Trophoblast cell (in vitro differentiated cells and primary cell): ENCODE results near the gene UGT1A6.

Experiments
- DNase-seq, 2 donors: peaks; one replicate each; pipeline ENCODE4 v3.0.0-alpha.2; 2016
- H2AFZ ChIP-seq: 2 replicates; pipeline ENCODE4 v1.6.1; 2013; ENCODE audit warnings: low read length, moderate library complexity, mild to moderate bottlenecking; ENCODE audit not compliant: insufficient read depth, poor library complexity
- H2AK5ac ChIP-seq: 2 replicates; pipeline ENCODE4 v1.6.1; 2013; ENCODE audit warnings: mild to moderate bottlenecking, low read length
- H2BK120ac ChIP-seq: 2 replicates; pipeline ENCODE4 v1.6.1; 2013; ENCODE audit warnings: low read length, mild to moderate bottlenecking, moderate library complexity; ENCODE audit not compliant: insufficient read depth, poor library complexity
- H2BK12ac ChIP-seq: 2 replicates; pipeline ENCODE4 v1.6.1; 2013; ENCODE audit warnings: mild to moderate bottlenecking, low read length, moderate library complexity
- H2BK5ac ChIP-seq: 2 replicates; pipeline ENCODE4 v1.6.1; 2013; ENCODE audit warnings: low read length, low read depth, moderate library complexity, mild to moderate bottlenecking; ENCODE audit not compliant: poor library complexity
- H3K14ac ChIP-seq: 2 replicates; pipeline ENCODE4 v1.6.1; 2013; ENCODE audit warnings: mild to moderate bottlenecking, low read length
- H3K18ac ChIP-seq: 2 replicates; pipeline ENCODE4 v1.6.1; 2013; ENCODE audit warnings: mild to moderate bottlenecking, low read length
- H3K23ac ChIP-seq: 2 replicates; pipeline ENCODE4 v1.6.1; 2013; ENCODE audit warnings: low read length
- H3K27ac ChIP-seq: 2 replicates; pipeline ENCODE4 v1.5.1; 2013; ENCODE audit warnings: low read depth, mild to moderate bottlenecking, inconsistent platforms, low read length, moderate library complexity
- H3K27me3 ChIP-seq: 2 replicates; pipeline ENCODE4 v1.6.1; 2013; ENCODE audit warnings: inconsistent platforms, mild to moderate bottlenecking, low read length, moderate library complexity; ENCODE audit not compliant: insufficient read depth
- H3K36me3 ChIP-seq, 2 experiments: 1 replicate in 1 of 2; 2 replicates in 1 of 2; pipeline ENCODE4 v1.6.1; 2013; ENCODE audit warnings: low read length in 2 of 2, mild to moderate bottlenecking in 2 of 2, moderate library complexity in 1 of 2; ENCODE audit not compliant: insufficient read depth in 2 of 2, control insufficient read depth in 1 of 2
- H3K4ac ChIP-seq: 2 replicates; pipeline ENCODE4 v1.6.1; 2013; ENCODE audit warnings: low read depth, mild to moderate bottlenecking, low read length, moderate library complexity
- H3K4me1 ChIP-seq, 2 experiments: 1 replicate in 1 of 2; 2 replicates in 1 of 2; pipeline ENCODE4 v1.6.1; 2013; ENCODE audit warnings: low read length in 2 of 2, mild to moderate bottlenecking in 2 of 2, moderate library complexity in 1 of 2; ENCODE audit not compliant: insufficient read depth in 2 of 2, control insufficient read depth in 1 of 2
- H3K4me2 ChIP-seq: 2 replicates; pipeline ENCODE4 v1.6.1; 2013; ENCODE audit warnings: inconsistent platforms, mild to moderate bottlenecking, low read length, moderate library complexity
- H3K4me3 ChIP-seq: 2 replicates; pipeline ENCODE4 v1.5.1; 2013; ENCODE audit warnings: mild to moderate bottlenecking, low read depth, low read length, inconsistent platforms
- H3K79me1 ChIP-seq: one replicate; pipeline ENCODE4 v1.6.1; 2013; ENCODE audit warnings: low read length
- H3K79me2 ChIP-seq: 2 replicates; pipeline ENCODE4 v1.6.1; 2013; ENCODE audit warnings: low read length, mild to moderate bottlenecking; ENCODE audit not compliant: control insufficient read depth, insufficient read depth, poor library complexity
- H3K9ac ChIP-seq: 2 replicates; pipeline ENCODE4 v1.6.1; 2013; ENCODE audit warnings: mild to moderate bottlenecking, low read length
- H3K9me3 ChIP-seq: 2 replicates; pipeline ENCODE4 v1.6.1; 2013; ENCODE audit warnings: low read depth, mild to moderate bottlenecking, control low read depth, inconsistent platforms, low read length; ENCODE audit not compliant: insufficient read depth
- H4K12ac ChIP-seq: 2 replicates; pipeline ENCODE4 v1.6.1; 2013; ENCODE audit warnings: low read depth, mild to moderate bottlenecking, low read length, moderate library complexity
- H4K8ac ChIP-seq: 2 replicates; pipeline ENCODE4 v1.6.1; 2013; ENCODE audit warnings: low read depth, mild to moderate bottlenecking, low read length, moderate library complexity
- H4K91ac ChIP-seq: one replicate; pipeline ENCODE4 v1.6.1; 2013; ENCODE audit warnings: low read depth, mild to moderate bottlenecking, low read length, moderate library complexity
- WGBS: extraction: QIAGEN DNeasy Blood & Tissue Kit; methylation state at CpG from one replicate; pipeline ENCODE4 v1.1.7; 2013; ENCODE audit warnings: missing lambda C conversion rate; ENCODE audit not compliant: insufficient read length, insufficient coverage; ENCODE audit errors: extremely low coverage; 5-methylcytosine and 5-hydroxymethylcytosine counted together

Gene UGT1A6

DNA sequence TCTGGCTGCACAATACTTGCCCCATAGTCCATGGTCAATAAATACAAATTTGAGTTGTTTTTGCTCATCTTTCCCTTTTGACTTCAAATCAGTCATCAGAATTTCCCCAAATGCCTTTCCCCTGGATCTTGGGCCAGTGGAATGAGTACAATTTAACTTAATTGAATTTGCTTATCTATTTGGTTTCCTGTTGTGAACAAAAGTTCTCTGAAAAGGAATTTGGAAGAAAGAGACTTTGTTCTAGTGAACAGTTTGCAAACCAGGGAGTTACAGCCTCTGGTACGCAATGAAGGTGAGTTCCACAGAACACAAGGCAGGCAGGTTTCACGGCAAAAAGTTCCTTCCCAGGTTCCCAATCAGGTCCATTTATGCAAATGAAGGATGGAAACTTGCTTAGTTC is 66.2 kb downstream of the UGT1A6 start:
- DNase-seq = no peak
- no peak overlapping the region for H3K4me2 ChIP-seq
- no peak overlapping the region for H2BK12ac ChIP-seq
- no peak overlapping the region for H3K18ac ChIP-seq
- no peak overlapping the region for H3K27ac ChIP-seq
- no peaks in the 10 kb centered on the region for H3K79me1 ChIP-seq
- H3K14ac ChIP-seq = no peak overlapping the region
- no peaks in the 10 kb centered on the region for H3K36me3 ChIP-seq
- H4K91ac ChIP-seq = no peak overlapping the region
- H3K79me2 ChIP-seq = no peaks in the 10 kb centered on the region
- H3K23ac ChIP-seq = no peak overlapping the region
- no peak overlapping the region for H3K4ac ChIP-seq
- H2AFZ ChIP-seq = no peak overlapping the region
- H4K8ac ChIP-seq = no peak overlapping the region
- no peaks in the 10 kb centered on the region for H3K4me1 ChIP-seq
- H2BK5ac ChIP-seq = no peak overlapping the region
- H3K27me3 ChIP-seq = no peaks in the 10 kb centered on the region
- no peak overlapping the region for H2AK5ac ChIP-seq
- H4K12ac ChIP-seq = no peak overlapping the region
- peaks cover 7% of the 10 kb centered on the region for H3K9me3 ChIP-seq
- H2BK120ac ChIP-seq = no peak overlapping the region
- H3K9ac ChIP-seq = no peak overlapping the region
- WGBS = no CpG with 5 or more reads among the region's 2 CpGs
- H3K4me3 ChIP-seq = no peak overlapping the region

DNA sequence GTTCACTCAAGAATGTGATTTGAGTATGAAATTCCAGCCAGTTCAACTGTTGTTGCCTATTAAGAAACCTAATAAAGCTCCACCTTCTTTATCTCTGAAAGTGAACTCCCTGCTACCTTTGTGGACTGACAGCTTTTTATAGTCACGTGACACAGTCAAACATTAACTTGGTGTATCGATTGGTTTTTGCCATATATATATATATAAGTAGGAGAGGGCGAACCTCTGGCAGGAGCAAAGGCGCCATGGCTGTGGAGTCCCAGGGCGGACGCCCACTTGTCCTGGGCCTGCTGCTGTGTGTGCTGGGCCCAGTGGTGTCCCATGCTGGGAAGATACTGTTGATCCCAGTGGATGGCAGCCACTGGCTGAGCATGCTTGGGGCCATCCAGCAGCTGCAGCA is 67.4 kb downstream of the UGT1A6 start, which contains the start of gene UGT1A1:
Gene UGT1A1, plus strand, starts transcription at position 228 of the 400 bp plus-strand sequence. Its CDS starts 18 bp downstream, at position 246.
- Histone ChIP-seq H3K9ac (no peak within 1 kb of the TSS), H4K91ac (no peak within 1 kb of the TSS), H3K79me1 (no peaks in the 10 kb centered on the region), H4K12ac (no peak within 1 kb of the TSS), H4K8ac (no peak within 1 kb of the TSS), H2AK5ac (no peak within 1 kb of the TSS), H2AFZ (no peak within 1 kb of the TSS), H2BK5ac (no peak within 1 kb of the TSS), H3K79me2 (no peaks in the 10 kb centered on the region), H3K36me3 (no peaks in the 10 kb centered on the region), H2BK12ac (no peak within 1 kb of the TSS), H3K4me1 (no peaks in the 10 kb centered on the region), H2BK120ac (no peak within 1 kb of the TSS), H3K4ac (no peak within 1 kb of the TSS), H3K23ac (no peak within 1 kb of the TSS), H3K4me3 (peak within 1 kb of the TSS; percentile 18), H3K27ac (no peak within 1 kb of the TSS), H3K27me3 (no peaks in the 10 kb centered on the region), H3K18ac (no peak within 1 kb of the TSS), H3K4me2 (no peak within 1 kb of the TSS), H3K14ac (no peak within 1 kb of the TSS), H3K9me3 (peaks cover 5% of the 10 kb centered on the region)
- no peak for DNase-seq
- no CpG with 5 or more reads among the region's 6 CpGs for WGBS

DNA sequence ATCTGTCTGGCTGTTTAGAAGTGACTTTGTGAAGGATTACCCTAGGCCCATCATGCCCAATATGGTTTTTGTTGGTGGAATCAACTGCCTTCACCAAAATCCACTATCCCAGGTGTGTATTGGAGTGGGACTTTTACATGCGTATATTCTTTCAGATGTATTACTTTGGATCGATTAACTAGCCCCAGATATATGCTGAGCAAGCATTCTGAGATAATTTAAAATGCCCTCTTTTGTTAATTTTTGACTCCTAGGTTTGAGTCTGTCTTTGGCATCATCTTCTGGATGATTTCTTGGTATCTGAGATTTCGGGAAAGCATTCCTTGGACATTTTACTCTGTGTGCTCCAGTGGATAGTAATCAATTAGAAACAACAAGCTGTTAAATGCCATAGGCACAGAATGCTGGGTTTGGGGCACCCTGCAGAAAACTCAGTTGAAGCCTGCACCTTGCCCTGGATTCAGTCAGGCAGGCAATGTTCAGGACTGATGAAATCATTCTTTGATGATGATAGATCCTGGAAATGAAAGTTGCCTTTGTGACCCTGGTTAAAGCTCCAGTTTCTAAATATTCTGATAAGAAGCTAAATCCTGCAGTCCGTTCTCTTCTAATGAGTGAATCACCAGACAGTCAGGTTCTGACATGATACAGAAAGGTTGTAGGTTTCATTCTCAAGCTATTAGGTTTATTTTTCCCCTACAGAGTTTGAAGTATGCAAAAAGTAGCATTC is 68.5 kb downstream of the UGT1A6 start:
- WGBS = no CpG with 5 or more reads among the region's 4 CpGs
- no peaks in the 10 kb centered on the region for H3K79me2 ChIP-seq
- no peak for DNase-seq

DNA sequence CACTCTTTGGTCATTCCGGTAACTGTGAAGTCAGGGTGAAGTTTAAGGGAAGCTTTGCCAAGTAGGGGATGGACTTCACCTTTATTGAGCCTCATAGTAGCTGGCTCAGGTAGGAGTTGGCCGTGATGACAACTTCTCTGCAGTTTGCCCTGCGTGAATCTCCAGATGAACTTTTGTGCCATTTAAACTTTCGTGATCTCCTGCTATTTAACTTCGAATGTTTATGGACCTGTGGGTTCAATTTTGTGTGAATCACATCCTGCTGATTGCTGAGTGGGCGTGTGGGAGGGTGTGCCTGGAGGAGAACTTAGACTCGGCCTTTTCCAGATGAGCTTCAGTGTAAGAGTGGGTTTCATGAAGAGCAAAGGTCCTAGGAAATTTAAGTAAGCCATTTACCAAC is 71.6 kb downstream of the UGT1A6 start:
- no peak overlapping the region for H3K9ac ChIP-seq
- no peak overlapping the region for H3K4ac ChIP-seq
- H3K23ac ChIP-seq = no peak overlapping the region
- no peaks in the 10 kb centered on the region for H3K79me2 ChIP-seq
- H3K79me1 ChIP-seq = no peaks in the 10 kb centered on the region
- H3K36me3 ChIP-seq = no peaks in the 10 kb centered on the region
- no peak overlapping the region for H4K8ac ChIP-seq
- no peak overlapping the region for H3K4me3 ChIP-seq
- DNase-seq = no peak
- no peak overlapping the region for H3K18ac ChIP-seq
- no peak overlapping the region for H2AFZ ChIP-seq
- no peak overlapping the region for H4K91ac ChIP-seq
- H3K14ac ChIP-seq = no peak overlapping the region
- no CpG with 5 or more reads among the region's 7 CpGs for WGBS
- no peak overlapping the region for H3K27ac ChIP-seq
- H2BK12ac ChIP-seq = no peak overlapping the region
- H3K27me3 ChIP-seq = no peaks in the 10 kb centered on the region
- H3K4me2 ChIP-seq = no peak overlapping the region
- H2BK5ac ChIP-seq = no peak overlapping the region
- H3K9me3 ChIP-seq = peaks cover 6% of the 10 kb centered on the region
- no peak overlapping the region for H2AK5ac ChIP-seq
- H4K12ac ChIP-seq = no peak overlapping the region
- H2BK120ac ChIP-seq = no peak overlapping the region
- no peaks in the 10 kb centered on the region for H3K4me1 ChIP-seq

More for the DNA sequence above, 68.5 kb downstream of the UGT1A6 start:
- no peak overlapping the region for H4K91ac ChIP-seq
- no peak overlapping the region for H3K4ac ChIP-seq
- H3K4me2 ChIP-seq = no peak overlapping the region
- no peaks in the 10 kb centered on the region for H3K27me3 ChIP-seq
- no peak overlapping the region for H3K27ac ChIP-seq
- H3K23ac ChIP-seq = no peak overlapping the region
- no peaks in the 10 kb centered on the region for H3K4me1 ChIP-seq
- H2BK5ac ChIP-seq = no peak overlapping the region
- H2BK120ac ChIP-seq = no peak overlapping the region
- no peaks in the 10 kb centered on the region for H3K36me3 ChIP-seq
- H3K79me1 ChIP-seq = no peaks in the 10 kb centered on the region
- no peak overlapping the region for H2AK5ac ChIP-seq
- no peak overlapping the region for H4K8ac ChIP-seq
- H3K9me3 ChIP-seq = peaks cover 4% of the 10 kb centered on the region
- no peak overlapping the region for H3K4me3 ChIP-seq
- H3K14ac ChIP-seq = no peak overlapping the region
- no peak overlapping the region for H2BK12ac ChIP-seq
- H2AFZ ChIP-seq = no peak overlapping the region
- no peak overlapping the region for H4K12ac ChIP-seq
- no peak overlapping the region for H3K18ac ChIP-seq
- no peak overlapping the region for H3K9ac ChIP-seq
